Measurements from ENCODE around the gene CCDC92B.
"Not testable (repeated sequence)": the region's sequence is repeated elsewhere in the genome, so short reads cannot be mapped to it uniquely, and the experiment has no call there.

Gene CCDC92B

DNA sequence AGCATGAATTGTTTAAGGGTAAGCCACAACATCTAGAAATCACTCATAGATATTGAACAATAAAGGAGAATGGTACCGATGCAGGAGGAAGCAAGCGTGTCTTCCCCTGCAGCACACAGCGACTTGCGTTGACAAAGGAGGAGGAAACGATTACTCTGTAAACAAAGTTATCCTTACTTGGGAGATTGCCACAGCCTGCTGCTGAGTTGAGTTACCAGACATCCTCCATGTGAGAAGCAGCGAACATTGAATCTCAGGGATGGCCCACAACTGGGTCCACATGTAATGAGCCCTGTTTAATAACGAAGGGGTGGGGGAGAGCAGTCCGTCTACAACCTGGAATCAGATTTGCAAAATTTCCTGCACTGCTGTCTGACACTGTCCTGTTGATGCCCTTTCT lies 65.5 kb downstream of the CCDC92B start:
- H4K20me1 ChIP-seq (ENCODE audit: insufficient read depth, low read length): no peaks in the 10 kb centered on the region

DNA sequence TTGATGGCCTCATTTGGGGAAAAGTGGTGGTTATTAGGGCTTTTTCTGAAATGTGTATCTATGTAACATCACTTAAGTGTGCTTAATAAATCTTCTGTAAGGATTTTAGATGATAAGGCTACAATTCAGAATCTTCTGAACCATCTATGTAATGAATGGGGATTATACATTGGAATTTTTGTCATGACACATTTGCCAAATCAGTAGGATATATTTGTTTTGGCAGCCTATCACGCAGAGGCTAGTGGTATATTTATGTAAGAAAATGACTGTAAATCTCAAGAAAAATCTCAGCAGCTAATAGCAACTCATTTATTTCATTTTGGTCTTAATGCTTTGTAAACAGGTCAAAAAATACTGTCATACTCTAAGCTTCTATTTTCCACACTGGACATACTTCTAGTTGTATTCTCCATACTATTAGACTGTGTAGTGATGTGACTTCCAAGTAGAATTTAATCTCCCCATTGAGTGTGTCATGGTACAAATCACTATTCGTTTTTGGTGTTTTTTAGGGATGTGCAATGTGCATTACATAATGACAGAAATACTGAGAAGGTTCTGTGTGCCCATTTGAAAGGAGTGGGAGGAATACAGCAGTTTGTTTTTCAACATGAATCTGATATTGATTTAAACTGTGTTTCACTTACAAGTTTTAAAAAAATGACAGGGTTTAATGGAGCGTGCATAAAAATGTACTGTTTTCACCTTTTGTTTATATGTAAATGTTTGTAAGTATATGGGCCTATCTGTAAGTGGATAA lies 67.1 kb downstream of the CCDC92B start:
- no peaks in the 10 kb centered on the region for H3K9me3 ChIP-seq (ENCODE audit: insufficient read depth, low read length)
- peaks cover 24% of the 10 kb centered on the region for H3K36me3 ChIP-seq (replicated peaks; ENCODE audit: low read depth, low read length)
- no peak overlapping the region for H3K4me2 ChIP-seq (ENCODE audit: low read length)

More for the DNA sequence above, 65.5 kb downstream of the CCDC92B start:
- Histone ChIP-seq H3K27me3 (ENCODE audit: low read depth, low read length) (no peaks in the 10 kb centered on the region), H3K4me2 (ENCODE audit: low read length) (no peak overlapping the region), H3K79me2 (ENCODE audit: low read length) (no peaks in the 10 kb centered on the region), H3K9ac (ENCODE audit: low read length) (no peak overlapping the region), H3K27ac (ENCODE audit: low read length) (no peak overlapping the region), H3K36me3 (replicated peaks; ENCODE audit: low read depth, low read length) (peaks cover 24% of the 10 kb centered on the region), H3K4me1 (ENCODE audit: low read length) (no peaks in the 10 kb centered on the region), H3K9me3 (ENCODE audit: insufficient read depth, low read length) (no peaks in the 10 kb centered on the region), H2AFZ (ENCODE audit: low read depth, low read length) (no peak overlapping the region), H3K4me3 (ENCODE audit: low read length) (no peak overlapping the region)
- no peak for TF ChIP-seq EZH2phosphoT487 (IDR thresholded peaks at IDR 0.05; ENCODE audit: low read depth)
- TF ChIP-seq, protein P1, sequence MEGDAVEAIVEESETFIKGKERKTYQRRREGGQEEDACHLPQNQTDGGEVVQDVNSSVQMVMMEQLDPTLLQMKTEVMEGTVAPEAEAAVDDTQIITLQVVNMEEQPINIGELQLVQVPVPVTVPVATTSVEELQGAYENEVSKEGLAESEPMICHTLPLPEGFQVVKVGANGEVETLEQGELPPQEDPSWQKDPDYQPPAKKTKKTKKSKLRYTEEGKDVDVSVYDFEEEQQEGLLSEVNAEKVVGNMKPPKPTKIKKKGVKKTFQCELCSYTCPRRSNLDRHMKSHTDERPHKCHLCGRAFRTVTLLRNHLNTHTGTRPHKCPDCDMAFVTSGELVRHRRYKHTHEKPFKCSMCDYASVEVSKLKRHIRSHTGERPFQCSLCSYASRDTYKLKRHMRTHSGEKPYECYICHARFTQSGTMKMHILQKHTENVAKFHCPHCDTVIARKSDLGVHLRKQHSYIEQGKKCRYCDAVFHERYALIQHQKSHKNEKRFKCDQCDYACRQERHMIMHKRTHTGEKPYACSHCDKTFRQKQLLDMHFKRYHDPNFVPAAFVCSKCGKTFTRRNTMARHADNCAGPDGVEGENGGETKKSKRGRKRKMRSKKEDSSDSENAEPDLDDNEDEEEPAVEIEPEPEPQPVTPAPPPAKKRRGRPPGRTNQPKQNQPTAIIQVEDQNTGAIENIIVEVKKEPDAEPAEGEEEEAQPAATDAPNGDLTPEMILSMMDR (IDR thresholded peaks at IDR 0.05; ENCODE audit: low read depth, low read length): no peak

DNA sequence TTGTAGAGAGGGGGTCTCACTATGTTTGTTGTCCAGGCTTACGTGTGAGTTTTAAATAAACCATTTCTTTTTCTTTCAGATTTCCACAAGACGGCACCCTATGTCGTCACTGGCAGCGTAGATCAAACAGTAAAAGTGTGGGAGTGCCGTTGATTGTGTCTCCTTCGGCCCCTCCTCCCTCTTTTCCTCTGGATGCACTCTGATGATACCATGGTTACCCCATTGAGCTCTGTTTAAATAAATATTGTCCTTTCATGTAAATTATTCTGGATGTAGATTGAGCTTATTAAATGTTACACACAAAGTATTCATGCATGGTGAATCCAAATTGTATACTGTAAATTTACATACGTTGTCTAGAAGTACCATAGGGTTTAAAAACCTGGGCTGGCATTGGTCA lies 67.8 kb downstream of the CCDC92B start:
- Histone ChIP-seq H2AFZ (ENCODE audit: low read depth, low read length) (no peak overlapping the region), H3K9ac (ENCODE audit: low read length) (no peak overlapping the region), H3K27me3 (ENCODE audit: low read depth, low read length) (no peaks in the 10 kb centered on the region), H3K4me2 (ENCODE audit: low read length) (no peak overlapping the region), H3K9me3 (ENCODE audit: insufficient read depth, low read length) (no peaks in the 10 kb centered on the region), H3K79me2 (ENCODE audit: low read length) (no peaks in the 10 kb centered on the region), H3K4me1 (ENCODE audit: low read length) (no peaks in the 10 kb centered on the region), H3K36me3 (replicated peaks; ENCODE audit: low read depth, low read length) (peaks cover 24% of the 10 kb centered on the region), H3K27ac (ENCODE audit: low read length) (no peak overlapping the region), H3K4me3 (ENCODE audit: low read length) (no peak overlapping the region), H4K20me1 (ENCODE audit: insufficient read depth, low read length) (no peaks in the 10 kb centered on the region)
- TF ChIP-seq, protein P1 (IDR thresholded peaks at IDR 0.05; ENCODE audit: low read depth, low read length): no peak
- TF ChIP-seq EZH2phosphoT487 (IDR thresholded peaks at IDR 0.05; ENCODE audit: low read depth): no peak

More for the DNA sequence above, 67.1 kb downstream of the CCDC92B start:
- Histone ChIP-seq H2AFZ (ENCODE audit: low read depth, low read length) (no peak overlapping the region), H3K27me3 (ENCODE audit: low read depth, low read length) (no peaks in the 10 kb centered on the region), H3K4me1 (ENCODE audit: low read length) (no peaks in the 10 kb centered on the region), H3K79me2 (ENCODE audit: low read length) (no peaks in the 10 kb centered on the region), H3K9ac (ENCODE audit: low read length) (no peak overlapping the region), H3K4me3 (ENCODE audit: low read length) (no peak overlapping the region), H4K20me1 (ENCODE audit: insufficient read depth, low read length) (no peaks in the 10 kb centered on the region), H3K27ac (ENCODE audit: low read length) (no peak overlapping the region)
- TF ChIP-seq EZH2phosphoT487 (IDR thresholded peaks at IDR 0.05; ENCODE audit: low read depth): no peak
- TF ChIP-seq, protein P1 (IDR thresholded peaks at IDR 0.05; ENCODE audit: low read depth, low read length): no peak

DNA sequence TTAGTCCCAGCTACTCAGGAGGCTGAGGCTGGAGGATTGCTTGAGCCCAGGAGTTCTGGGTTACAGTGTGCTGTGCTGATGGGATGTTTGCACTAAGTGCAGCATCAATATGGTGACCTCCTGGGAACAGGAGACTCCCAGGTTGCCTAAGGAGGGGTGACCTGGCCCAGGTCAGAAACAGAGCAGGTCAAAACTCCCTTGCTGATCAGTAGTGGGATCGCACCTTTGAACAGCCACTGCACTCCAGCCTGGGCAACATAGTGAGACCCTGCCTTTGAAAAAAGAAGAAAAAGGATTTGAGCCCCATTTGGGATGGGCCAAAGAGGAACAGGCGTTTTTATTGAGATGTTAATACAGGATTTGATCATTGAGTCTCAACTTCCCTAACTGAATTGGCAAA lies 68.5 kb downstream of the CCDC92B start:
- no peaks in the 10 kb centered on the region for H3K79me2 ChIP-seq (ENCODE audit: low read length)

DNA sequence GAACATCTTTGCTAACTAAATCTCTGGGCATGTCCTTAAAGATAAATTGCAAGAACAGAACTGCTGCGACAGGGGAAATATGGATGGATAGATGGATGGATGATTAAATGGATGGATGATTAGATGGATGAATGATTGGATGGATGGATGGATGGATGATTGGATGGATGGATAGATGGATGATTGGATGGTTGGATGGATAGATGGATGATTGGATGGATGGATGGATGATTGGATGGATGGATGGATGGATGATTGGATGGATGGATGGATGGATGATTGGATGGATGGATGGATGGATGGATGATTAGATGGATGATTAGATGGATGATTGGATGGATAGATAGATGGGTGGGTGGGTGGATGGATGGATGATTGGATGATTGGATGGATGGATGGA lies 70.2 kb downstream of the CCDC92B start:
- H3K79me2 ChIP-seq (ENCODE audit: low read length); H3K27me3 ChIP-seq (ENCODE audit: low read depth, low read length); H3K4me1 ChIP-seq (ENCODE audit: low read length); H2AFZ ChIP-seq (ENCODE audit: low read depth, low read length); H4K20me1 ChIP-seq (ENCODE audit: insufficient read depth, low read length); H3K4me3 ChIP-seq (ENCODE audit: low read length); H3K9ac ChIP-seq (ENCODE audit: low read length); H3K4me2 ChIP-seq (ENCODE audit: low read length); H3K27ac ChIP-seq (ENCODE audit: low read length); H3K9me3 ChIP-seq (ENCODE audit: insufficient read depth, low read length): not testable (repeated sequence)
- H3K36me3 ChIP-seq (replicated peaks; ENCODE audit: low read depth, low read length): peaks cover 27% of the 10 kb centered on the region

More for the DNA sequence above, 68.5 kb downstream of the CCDC92B start:
- Histone ChIP-seq H2AFZ (ENCODE audit: low read depth, low read length) (no peak overlapping the region), H3K9ac (ENCODE audit: low read length) (no peak overlapping the region), H3K4me1 (ENCODE audit: low read length) (no peaks in the 10 kb centered on the region), H3K27ac (ENCODE audit: low read length) (no peak overlapping the region), H3K36me3 (replicated peaks; ENCODE audit: low read depth, low read length) (peaks cover 24% of the 10 kb centered on the region), H3K4me3 (ENCODE audit: low read length) (no peak overlapping the region), H3K9me3 (ENCODE audit: insufficient read depth, low read length) (no peaks in the 10 kb centered on the region), H4K20me1 (ENCODE audit: insufficient read depth, low read length) (no peaks in the 10 kb centered on the region), H3K4me2 (ENCODE audit: low read length) (no peak overlapping the region), H3K27me3 (ENCODE audit: low read depth, low read length) (no peaks in the 10 kb centered on the region)
- no peak for TF ChIP-seq EZH2phosphoT487 (IDR thresholded peaks at IDR 0.05; ENCODE audit: low read depth)
- TF ChIP-seq, protein P1 (IDR thresholded peaks at IDR 0.05; ENCODE audit: low read depth, low read length): no peak

Data from OCI-LY3 (cell line).